Aorta (tissue), 5 donors: Measurements from ENCODE around the gene RFPL3. TPM values are rescaled to one million over a fixed set of nuclear protein-coding genes. Genes with fewer than 3 reads are reported as not detected.

Experiments used
- ATAC-seq: fragments of 200-7000 bp; cut with Tn5 transposase; one replicate; pipeline ENCODE4 v1.9.1; 2022; ENCODE audit warnings: moderate library complexity; ENCODE audit not compliant: low FRiP score
- DNase-seq, 2 donors: peaks; one replicate each; pipeline ENCODE4 v3.0.0-alpha.2; 2020
- H3K27ac ChIP-seq, 2 donors: one replicate each; pipeline ENCODE4 v1.5.1; 2013; ENCODE audit warnings: low read length in 2 of 2, mild to moderate bottlenecking in 2 of 2, moderate library complexity in 2 of 2, control low read depth in 1 of 2, inconsistent platforms in 1 of 2, low read depth in 1 of 2
- H3K27me3 ChIP-seq, 2 donors: one replicate each; pipeline ENCODE4 v1.6.1; 2013; ENCODE audit warnings: control low read depth in 1 of 2, low read length in 1 of 2, mild to moderate bottlenecking in 1 of 2, moderate library complexity in 1 of 2; ENCODE audit not compliant: insufficient read depth in 2 of 2, control insufficient read depth in 1 of 2
- H3K36me3 ChIP-seq, 2 donors: one replicate each; pipeline ENCODE4 v1.6.1; 2013; ENCODE audit warnings: control low read depth in 1 of 2, low read length in 1 of 2, mild to moderate bottlenecking in 1 of 2; ENCODE audit not compliant: insufficient read depth in 2 of 2, control insufficient read depth in 1 of 2
- H3K4me1 ChIP-seq, 2 donors: one replicate each; pipeline ENCODE4 v1.6.1; 2013; ENCODE audit warnings: low read length in 2 of 2, control low read depth in 1 of 2, mild to moderate bottlenecking in 1 of 2, moderate library complexity in 1 of 2; ENCODE audit not compliant: insufficient read depth in 2 of 2, control insufficient read depth in 1 of 2
- H3K4me3 ChIP-seq, 2 donors: one replicate each; pipeline ENCODE4 v1.5.1; 2013; ENCODE audit warnings: low read length in 2 of 2, control low read depth in 1 of 2, mild to moderate bottlenecking in 1 of 2
- H3K9me3 ChIP-seq: one replicate; pipeline ENCODE4 v1.6.1; 2013; ENCODE audit warnings: mild to moderate bottlenecking, low read length; ENCODE audit not compliant: control insufficient read depth
- WGBS, 2 donors: extraction: QIAGEN DNeasy Blood & Tissue Kit; methylation state at CpG; one replicate each; pipeline ENCODE4 v1.1.7; 2013; 5-methylcytosine and 5-hydroxymethylcytosine counted together
- intact Hi-C, 2 donors: fragments of 100-400 bp; cut with DNase I; formaldehyde crosslinking; loops; one replicate each; pipeline versions ENCODE4 v1.14.2 to v1.15.0; 2022
- polyA plus RNA-seq, 2 donors: library from polyadenylated mRNA; stranded (reverse); fragments of 200-250 nt; gene quantifications; one replicate each; pipeline ENCODE4 v1.2.3, GENCODE V29; 2013
- total RNA-seq, 2 donors: library from RNA; stranded (reverse); fragmentation: NEBNext Ultra II Directional; extraction: Animal tissue kit (Norgen Biotek cat#: 25700); gene quantifications; one replicate each; pipeline ENCODE4 v1.2.1, GENCODE V29; 2021
- donor health status: healthy with polysubstance abuse.
- donor health status: Bipolar disorder and iron deficiency.
- donor health status: DM: no; HTN: no; CAD: no.
- donor health status: DM: no; HTN: no; CAD: no.
- donor health status: DM: yes; HTN: yes; CAD: no.

The RFPL3 gene
- total and polyA plus RNA-seq, 4 donors = not detected

DNA sequence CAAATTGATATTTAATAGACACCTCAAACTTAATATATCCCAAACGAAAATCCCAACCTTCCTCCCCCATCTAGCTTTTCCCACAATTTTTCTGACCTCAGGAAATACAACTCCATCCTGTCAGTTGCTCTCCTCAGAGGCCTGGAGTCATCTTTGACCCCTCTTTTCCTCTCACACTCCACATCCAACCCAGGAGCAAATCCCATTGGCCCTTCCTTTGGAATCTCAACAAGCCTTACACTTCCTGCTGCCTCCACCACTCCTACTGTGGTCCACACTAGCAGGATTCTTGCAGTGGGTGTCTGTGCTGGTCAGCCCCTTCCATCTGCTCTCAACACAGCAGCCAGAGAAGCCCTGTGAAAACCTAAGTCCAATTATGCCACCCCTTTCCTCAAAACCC is 39.3 kb upstream of the RFPL3 start:
- no peak overlapping the region for H3K27ac ChIP-seq
- H3K4me1 ChIP-seq = no peaks in the 10 kb centered on the region
- ATAC-seq (no peak), DNase-seq (no peak)
- intact Hi-C loops = no loop called here
- WGBS, 2 donors = 55 to 59% methylated on average over 1 of the region's 1 CpG
- H3K36me3 ChIP-seq = no peaks in the 10 kb centered on the region
- peaks cover 2% of the 10 kb centered on the region for H3K9me3 ChIP-seq
- no peak overlapping the region for H3K4me3 ChIP-seq
- no peaks in the 10 kb centered on the region for H3K27me3 ChIP-seq

DNA sequence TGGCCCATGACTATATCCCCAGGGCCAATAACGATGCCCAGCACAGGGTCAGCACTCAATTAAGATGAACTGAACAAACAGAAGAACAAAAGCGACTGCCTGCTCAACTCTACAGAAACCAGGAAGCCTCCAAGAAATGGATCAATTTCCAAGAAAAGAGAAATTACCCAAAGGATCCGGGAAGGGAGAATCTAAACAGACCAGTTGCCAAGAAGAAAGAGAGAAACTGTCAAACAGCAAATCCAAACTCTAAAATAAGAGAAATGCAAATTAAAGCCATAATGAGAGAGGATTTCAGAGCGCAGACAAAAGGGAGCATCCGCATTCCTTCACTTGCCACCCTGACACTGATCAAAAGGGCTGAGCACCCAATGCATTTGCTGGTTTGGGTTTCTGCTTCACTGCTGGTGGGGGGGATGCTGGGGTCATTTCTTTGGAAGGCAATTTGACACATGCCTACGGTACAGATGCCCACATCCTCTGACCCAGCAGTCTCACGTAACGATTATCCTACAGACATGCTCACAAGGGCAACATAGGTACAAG is 37.7 kb upstream of the RFPL3 start:
- Histone ChIP-seq H3K36me3 (no peaks in the 10 kb centered on the region), H3K4me3 (no peak overlapping the region), H3K9me3 (peaks cover 2% of the 10 kb centered on the region), H3K4me1 (no peaks in the 10 kb centered on the region), H3K27ac (no peak overlapping the region), H3K27me3 (no peaks in the 10 kb centered on the region)
- no peak for DNase-seq
- intact Hi-C loops = no loop called here
- no peak for ATAC-seq
- 61 to 62% methylated on average over 8 of the region's 8 CpGs for WGBS, 2 donors

DNA sequence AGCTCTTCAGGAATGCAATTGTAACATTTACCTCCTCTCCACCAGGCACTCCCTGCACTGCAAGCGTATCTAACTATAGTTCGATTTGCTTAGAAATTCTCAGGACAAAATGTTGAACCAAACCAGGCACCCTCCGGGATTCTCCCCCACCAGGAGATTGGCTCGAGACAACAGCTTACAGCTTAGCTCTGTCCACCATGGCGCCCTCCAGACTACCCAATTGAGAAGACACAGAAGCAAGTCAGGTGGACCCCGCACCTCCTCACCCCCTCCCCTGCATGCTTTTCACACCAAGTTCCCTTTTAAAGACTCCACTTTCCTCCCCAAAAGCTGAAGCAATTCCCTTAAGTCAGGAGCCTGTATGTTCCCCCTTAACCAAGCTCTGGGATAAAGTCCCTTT is 34.7 kb upstream of the RFPL3 start:
- H3K4me1 ChIP-seq = no peaks in the 10 kb centered on the region
- H3K36me3 ChIP-seq = no peaks in the 10 kb centered on the region
- no peaks in the 10 kb centered on the region for H3K27me3 ChIP-seq
- 73 to 79% methylated on average over 6 of the region's 6 CpGs for WGBS, 2 donors
- intact Hi-C loops = no loop called here
- ATAC-seq = no peak
- H3K27ac ChIP-seq = no peak overlapping the region
- peak in 1 of 2 donors; percentile 30 for DNase-seq
- no peak overlapping the region for H3K4me3 ChIP-seq
- peaks cover 2% of the 10 kb centered on the region for H3K9me3 ChIP-seq

DNA sequence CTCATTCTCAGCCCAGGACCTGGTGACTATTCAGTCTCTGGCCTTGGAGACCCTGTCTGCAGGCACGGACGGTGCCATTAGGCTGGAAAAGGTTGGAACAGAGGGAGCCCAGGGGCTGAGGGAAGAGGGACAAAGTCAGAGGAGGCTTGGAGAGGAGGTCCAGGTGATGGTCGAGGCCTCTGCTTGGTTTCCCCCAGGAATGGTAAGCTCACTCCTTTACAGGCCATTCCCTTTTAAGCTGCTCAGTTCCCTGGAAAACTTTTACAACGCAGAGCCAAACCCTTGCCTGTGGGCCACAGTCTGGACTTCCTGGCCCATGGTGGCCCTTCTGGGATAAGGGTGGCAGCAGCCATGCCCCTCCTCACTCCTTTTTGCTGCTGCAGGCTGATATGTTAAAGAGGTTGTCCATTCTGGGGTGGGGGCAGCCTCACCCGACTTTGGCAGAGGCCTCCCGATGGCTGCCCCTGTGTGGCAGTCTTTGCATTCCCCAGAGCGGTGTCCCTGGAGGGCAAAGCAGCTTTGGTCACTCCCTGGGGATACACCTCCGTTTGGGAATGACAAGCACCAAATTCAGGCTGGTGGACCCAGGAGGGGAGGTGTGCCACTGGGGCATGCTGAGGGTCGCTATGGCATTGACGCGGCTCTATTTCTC is 34.0 kb upstream of the RFPL3 start:
- WGBS, 2 donors = 63 to 68% methylated on average over 11 of the region's 11 CpGs
- Histone ChIP-seq H3K36me3 (no peaks in the 10 kb centered on the region), H3K4me1 (no peaks in the 10 kb centered on the region), H3K27me3 (no peaks in the 10 kb centered on the region), H3K9me3 (peaks cover 2% of the 10 kb centered on the region), H3K27ac (no peak overlapping the region), H3K4me3 (no peak overlapping the region)
- DNase-seq (peak in 1 of 2 donors; percentile 30), ATAC-seq (no peak)
- intact Hi-C loops = no loop called here

DNA sequence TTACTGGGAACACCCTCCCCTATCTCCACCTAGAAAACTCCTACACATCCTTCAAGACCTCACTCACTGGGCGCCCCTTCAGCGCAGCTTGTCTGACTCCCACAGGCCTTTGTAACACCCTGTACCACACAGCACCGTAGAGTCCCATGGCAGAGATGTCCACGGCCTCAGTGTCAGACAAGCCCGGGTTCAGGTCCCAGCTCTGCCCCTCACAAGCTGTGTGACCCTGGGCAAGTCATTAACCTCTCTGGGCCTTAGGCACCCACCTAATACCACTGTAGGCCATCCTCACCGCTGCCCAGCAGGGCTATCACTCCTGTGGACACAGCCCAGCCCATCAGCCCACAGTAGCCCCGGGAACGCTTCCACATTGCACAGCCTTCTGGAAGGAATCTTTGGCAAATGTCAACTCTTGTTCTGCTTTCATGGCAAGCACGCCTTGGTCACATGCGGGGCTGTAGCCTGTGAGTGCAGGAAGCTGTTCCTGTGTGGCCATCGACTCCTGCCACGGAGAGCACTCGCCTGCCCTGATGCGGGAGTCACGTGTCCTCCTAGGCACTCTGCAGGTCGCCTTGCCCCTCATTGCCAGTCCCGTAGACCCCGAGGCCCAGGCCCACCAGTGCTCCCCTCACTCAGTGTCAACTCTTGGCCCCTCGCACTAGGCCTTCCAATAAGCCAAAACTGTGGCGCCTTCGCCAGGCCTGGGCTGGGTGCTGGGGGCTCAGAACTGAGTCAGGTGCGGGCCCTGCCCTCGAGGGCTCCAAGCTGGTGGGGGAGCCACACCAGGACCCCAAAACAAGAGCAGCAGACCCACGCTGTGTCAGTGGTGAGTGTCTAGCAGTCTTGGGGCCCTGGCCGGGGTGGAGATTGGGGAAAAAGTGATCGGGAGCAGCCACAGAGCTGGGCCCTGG is 32.9 kb upstream of the RFPL3 start:
- Histone ChIP-seq H3K4me1 (no peaks in the 10 kb centered on the region), H3K9me3 (no peaks in the 10 kb centered on the region), H3K4me3 (no peak overlapping the region), H3K27ac (no peak overlapping the region), H3K27me3 (no peaks in the 10 kb centered on the region), H3K36me3 (no peaks in the 10 kb centered on the region)
- DNase-seq (peak in 1 of 2 donors; percentile 72), ATAC-seq (no peak)
- 81 to 87% methylated on average over 26 of the region's 26 CpGs for WGBS, 2 donors
- intact Hi-C loops = no loop called here

DNA sequence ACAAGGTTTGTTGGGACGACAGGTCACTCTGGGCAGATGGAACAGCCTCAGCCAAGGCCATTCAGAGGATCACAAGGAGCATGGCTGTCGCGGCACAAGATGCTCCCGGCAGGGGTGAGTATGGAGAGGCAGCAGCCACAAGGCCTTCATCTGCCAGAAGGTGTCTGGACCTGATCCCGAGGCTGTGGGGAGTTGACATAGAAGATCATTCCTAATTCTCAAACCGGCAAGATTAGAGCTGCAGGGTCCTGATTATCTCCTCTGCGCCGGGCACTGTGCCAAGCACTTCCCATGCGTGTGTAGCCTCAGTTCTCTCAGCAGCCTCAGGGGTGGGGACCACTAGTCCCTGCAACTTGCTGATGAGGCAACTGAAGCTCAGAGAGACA is 32.3 kb upstream of the RFPL3 start:
- WGBS, 2 donors = 63 to 65% methylated on average over 9 of the region's 9 CpGs
- no peaks in the 10 kb centered on the region for H3K36me3 ChIP-seq
- ATAC-seq (no peak), DNase-seq (peak in 1 of 2 donors; percentile 64)
- intact Hi-C loops = no loop called here
- H3K9me3 ChIP-seq = no peaks in the 10 kb centered on the region
- H3K4me1 ChIP-seq = no peaks in the 10 kb centered on the region
- H3K4me3 ChIP-seq = no peak overlapping the region
- no peak overlapping the region for H3K27ac ChIP-seq
- H3K27me3 ChIP-seq = no peaks in the 10 kb centered on the region

DNA sequence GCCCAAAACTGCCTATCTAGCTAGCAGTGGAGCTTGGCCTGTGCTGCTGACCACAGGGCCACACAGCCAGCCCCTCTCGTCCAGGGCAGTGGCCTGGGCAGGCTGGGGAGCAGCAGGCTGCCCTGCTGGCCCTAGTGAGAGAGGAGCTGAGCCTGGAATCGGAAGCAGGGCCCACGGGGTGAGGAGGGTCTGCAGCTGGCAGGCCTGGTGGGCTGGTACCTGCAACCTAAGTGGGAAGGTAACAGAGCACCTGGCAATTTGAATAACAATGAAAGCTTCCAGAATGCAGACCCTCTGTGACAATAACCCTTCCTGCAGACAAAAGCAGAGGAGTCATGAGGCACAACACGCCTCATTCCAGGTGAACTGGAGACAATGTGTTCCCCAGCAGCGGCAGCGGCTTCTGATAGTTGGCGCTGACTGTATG is 31.8 kb upstream of the RFPL3 start:
- no peak overlapping the region for H3K4me3 ChIP-seq
- H3K27ac ChIP-seq = no peak overlapping the region
- no peaks in the 10 kb centered on the region for H3K27me3 ChIP-seq
- DNase-seq (peak in 1 of 2 donors; percentile 16), ATAC-seq (no peak)
- 66 to 68% methylated on average over 7 of the region's 7 CpGs for WGBS, 2 donors
- H3K9me3 ChIP-seq = no peaks in the 10 kb centered on the region
- intact Hi-C loops = no loop called here
- no peaks in the 10 kb centered on the region for H3K4me1 ChIP-seq
- H3K36me3 ChIP-seq = no peaks in the 10 kb centered on the region

DNA sequence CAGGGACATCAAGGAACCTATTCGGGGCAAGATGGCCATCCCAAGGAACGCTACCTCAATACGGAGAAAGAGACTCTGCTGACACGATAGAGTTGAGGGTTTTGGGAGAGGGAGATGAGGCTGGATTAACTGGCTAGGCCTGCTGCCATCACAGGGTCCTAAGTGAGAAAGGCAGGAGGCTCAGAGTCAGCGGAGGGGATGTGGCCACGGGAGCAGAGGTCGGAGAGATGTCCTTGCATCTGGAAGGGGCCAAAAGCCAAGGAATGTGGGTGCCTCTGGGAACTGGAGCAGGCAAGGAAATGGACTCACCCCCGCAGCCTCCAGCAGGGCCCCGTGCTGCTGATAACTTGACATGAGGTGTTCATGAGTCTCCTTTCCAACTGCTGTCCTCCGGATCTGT is 31.0 kb upstream of the RFPL3 start:
- Histone ChIP-seq H3K27me3 (no peaks in the 10 kb centered on the region), H3K36me3 (no peaks in the 10 kb centered on the region), H3K27ac (no peak overlapping the region), H3K9me3 (no peaks in the 10 kb centered on the region), H3K4me1 (no peaks in the 10 kb centered on the region), H3K4me3 (no peak overlapping the region)
- intact Hi-C loops = no loop called here
- ATAC-seq = no peak
- WGBS, 2 donors = 89% methylated on average over 10 of the region's 10 CpGs
- no peak for DNase-seq
